Breast epithelium (tissue), 4 donors: ENCODE measurements around the gene REPS1. TPM values are rescaled to one million over a fixed set of nuclear protein-coding genes. Genes with fewer than 3 reads are reported as not detected.

Experiments used
- DNase-seq, 2 donors: peaks; one replicate each; pipeline ENCODE4 v3.0.0-alpha.2; 2019; ENCODE audit warnings: low spot score in 2 of 2
- H3K27ac ChIP-seq, 2 donors: fragments of 200-600 bp; sonication (generic) in 1 of 2; one replicate each; pipeline ENCODE4 v1.5.1; 2016 to 2019; ENCODE audit warnings: mild to moderate bottlenecking in 1 of 2
- H3K27me3 ChIP-seq, 2 donors: fragments of 200-600 bp; sonication (generic) in 1 of 2; one replicate each; pipeline versions ENCODE4 v1.5.1 to v1.6.0; 2017 to 2019; ENCODE audit warnings: control low read depth in 1 of 2, mild to moderate bottlenecking in 1 of 2
- H3K36me3 ChIP-seq: fragments of 200-600 bp; one replicate; pipeline ENCODE4 v1.5.1; 2019
- H3K4me1 ChIP-seq, 2 donors: fragments of 200-600 bp; sonication (generic); one replicate each; pipeline ENCODE4 v1.5.1; 2016 to 2019; ENCODE audit warnings: control low read depth in 1 of 2
- H3K4me3 ChIP-seq, 3 donors: fragments of 200-600 bp; sonication (generic); 1 replicate in 2 of 3; 2 replicates in 1 of 3; pipeline ENCODE4 v1.5.1; 2016 to 2019; ENCODE audit warnings: mild to moderate bottlenecking in 3 of 3, moderate library complexity in 2 of 3
- H3K9me3 ChIP-seq, 2 donors: fragments of 200-600 bp; sonication (generic) in 1 of 2; one replicate each; pipeline ENCODE4 v1.5.1; 2016 to 2019; ENCODE audit warnings: control low read depth in 1 of 2
- CTCF ChIP-seq, 3 donors: fragments of 450-650 bp; IDR thresholded peaks; one replicate each; pipeline ENCODE4 v1.5.1; 2016 to 2017; ENCODE audit warnings: antibody characterized with exemption in 3 of 3, mild to moderate bottlenecking in 3 of 3, moderate library complexity in 3 of 3
- POLR2A ChIP-seq: fragments of 450-650 bp; IDR thresholded peaks from one replicate; pipeline ENCODE4 v1.6.1; 2016; ENCODE audit warnings: antibody characterized with exemption, mild to moderate bottlenecking, moderate library complexity
- POLR2AphosphoS5 ChIP-seq, 3 donors: sonication (generic); formaldehyde crosslinking; IDR thresholded peaks; one replicate each; pipeline ENCODE4 v1.6.1; 2017; ENCODE audit warnings: antibody characterized with exemption in 3 of 3
- intact Hi-C: fragments of 100-400 bp; cut with DNase I; formaldehyde crosslinking; loops from one replicate; pipeline ENCODE4 v1.15.1; 2023; ENCODE audit warnings: low total_unique reads
- total RNA-seq, 3 donors: library from RNA; depleted of rRNA; stranded (reverse); fragments of >200 nt; gene quantifications; one replicate each; pipeline ENCODE4 v1.1.0, GENCODE V29; 2016

REPS1 gene
- total RNA-seq, 3 donors from 2014 or later: 40.5 to 79.9 (median 66.5) TPM

- Histone ChIP-seq H3K9me3 (no peaks in the 10 kb centered on the region), H3K36me3 (no peaks in the 10 kb centered on the region), H3K4me1 (no peaks in the 10 kb centered on the region), H3K27me3 (no peaks in the 10 kb centered on the region), H3K27ac (no peak overlapping the region), H3K4me3 (no peak overlapping the region)
- intact Hi-C loops: loop anchor here (5.0 kb wide), 1 partner anchor 1442 kb away; no protein-coding TSS in a partner anchor
- no peak for DNase-seq
- TF ChIP-seq POLR2A (no peak), CTCF (IDR thresholded peaks at IDR 0.05) (no peak), POLR2AphosphoS5 (IDR thresholded peaks at IDR 0.05) (no peak)
Measured at GRCh38 chr6:138865480-138866109, 122.5 kb downstream of the REPS1 start.

GRCh38 chr6:138864343-138864890, 123.6 kb downstream of the REPS1 start:
- intact Hi-C loops: no loop called here
- Histone ChIP-seq H3K4me1 (no peaks in the 10 kb centered on the region), H3K27ac (no peak overlapping the region), H3K9me3 (no peaks in the 10 kb centered on the region), H3K4me3 (no peak overlapping the region), H3K36me3 (no peaks in the 10 kb centered on the region), H3K27me3 (no peaks in the 10 kb centered on the region)
- no peak for DNase-seq
- TF ChIP-seq POLR2AphosphoS5 (IDR thresholded peaks at IDR 0.05) (no peak), POLR2A (no peak), CTCF (IDR thresholded peaks at IDR 0.05) (no peak)

GRCh38 chr6:138863321-138863720, 124.7 kb downstream of the REPS1 start:
- intact Hi-C loops: no loop called here
- Histone ChIP-seq H3K4me1 (no peaks in the 10 kb centered on the region), H3K36me3 (no peaks in the 10 kb centered on the region), H3K27ac (no peak overlapping the region), H3K4me3 (no peak overlapping the region), H3K9me3 (no peaks in the 10 kb centered on the region), H3K27me3 (no peaks in the 10 kb centered on the region)
- DNase-seq: no peak
- TF ChIP-seq POLR2A (no peak), POLR2AphosphoS5 (IDR thresholded peaks at IDR 0.05) (no peak), CTCF (IDR thresholded peaks at IDR 0.05) (no peak)

- DNase-seq: no peak
- Histone ChIP-seq H3K4me1 (no peaks in the 10 kb centered on the region), H3K4me3 (no peak overlapping the region), H3K9me3 (no peaks in the 10 kb centered on the region), H3K36me3 (no peaks in the 10 kb centered on the region), H3K27ac (no peak overlapping the region), H3K27me3 (no peaks in the 10 kb centered on the region)
- TF ChIP-seq POLR2A: no peak
- intact Hi-C loops: no loop called here
Measured at GRCh38 chr6:138862456-138862855, 125.6 kb downstream of the REPS1 start.

DNA sequence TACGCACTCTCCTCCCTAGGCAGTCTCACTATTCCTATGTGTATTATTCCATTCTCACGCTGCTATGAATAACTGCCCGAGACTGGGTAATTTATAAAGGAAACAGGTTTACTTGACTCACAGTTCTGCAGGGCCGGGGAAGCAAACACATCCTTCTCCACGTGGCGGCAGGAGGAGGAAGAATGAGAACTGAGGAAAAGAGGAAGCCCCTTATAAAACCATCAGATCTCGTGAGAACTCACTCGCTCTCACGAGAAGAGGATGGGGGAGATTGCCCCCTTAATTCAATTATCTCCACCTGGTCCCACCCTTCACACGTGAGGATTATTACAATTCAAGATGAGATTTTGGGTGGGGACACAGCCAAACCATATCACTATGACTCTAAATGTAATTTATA, 130.3 kb downstream of the REPS1 start:
- no peak for TF ChIP-seq POLR2A
- H3K36me3 ChIP-seq: no peaks in the 10 kb centered on the region
- no peaks in the 10 kb centered on the region for H3K9me3 ChIP-seq
- no peak for DNase-seq
- no peak overlapping the region for H3K27ac ChIP-seq
- H3K27me3 ChIP-seq: no peaks in the 10 kb centered on the region
- intact Hi-C loops: no loop called here
- no peaks in the 10 kb centered on the region for H3K4me1 ChIP-seq
- no peak overlapping the region for H3K4me3 ChIP-seq

DNA sequence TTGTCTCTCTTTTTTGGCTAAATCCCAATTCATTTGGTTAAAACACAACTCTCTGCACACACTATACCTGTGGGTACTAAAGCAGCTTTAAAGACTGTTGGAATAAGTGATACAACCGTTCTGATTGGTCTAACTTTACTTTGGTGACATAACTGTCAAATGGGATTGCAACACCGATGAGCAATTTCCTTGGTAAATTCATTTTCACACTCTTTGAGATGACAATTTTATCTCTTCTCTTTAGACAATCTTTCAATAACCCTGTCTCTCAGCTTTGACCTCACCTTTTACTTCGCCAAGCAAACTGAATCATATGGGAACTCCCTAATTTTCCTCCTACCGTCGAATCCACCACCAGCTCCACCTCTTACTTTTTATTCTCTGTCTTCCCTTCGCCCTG, 131.4 kb downstream of the REPS1 start:
- Histone ChIP-seq H3K27me3 (no peaks in the 10 kb centered on the region), H3K4me1 (no peaks in the 10 kb centered on the region), H3K9me3 (no peaks in the 10 kb centered on the region), H3K27ac (no peak overlapping the region), H3K4me3 (no peak overlapping the region), H3K36me3 (no peaks in the 10 kb centered on the region)
- intact Hi-C loops: no loop called here
- DNase-seq: no peak
- TF ChIP-seq POLR2A: no peak
- no peak for TF ChIP-seq POLR2AphosphoS5 (IDR thresholded peaks at IDR 0.05)
- no peak for TF ChIP-seq CTCF (IDR thresholded peaks at IDR 0.05)

Other genes starting within 250 kb of the REPS1 start
- gene CCDC28A, start 214.5 kb downstream of the REPS1 start, total RNA-seq: 10 to 100 TPM; 21.1 to 35.7 (median 23.3) TPM
- gene ECT2L, start 192.2 kb downstream of the REPS1 start, total RNA-seq: under 1 TPM; 0.15 to 0.33 (median 0.16) TPM
- 10 to 100 TPM; 10.9 to 26.9 (median 17.4) TPM for gene ABRACL, start 40.5 kb upstream of the REPS1 start, total RNA-seq
- gene HECA, start 146.8 kb upstream of the REPS1 start, total RNA-seq: 10 to 100 TPM; 35.1 to 54.3 (median 49.3) TPM